Activated CD4-positive, alpha-beta T cell treated with anti-CD3 and anti-CD28 coated beads, Interleukin-2, amount 50 U/mL, for 16 hours (primary cell): ENCODE measurements around the gene CASTOR1.

Source experiments
- DNase-seq: peaks from one replicate; pipeline ENCODE4 v3.0.0-alpha.2; 2020

CASTOR1 gene

GRCh38 chr22:30297991-30298701 lies 8.8 kb upstream of the CASTOR1 start:
- DNase-seq = no peak

GRCh38 chr22:30297276-30297990 lies 8.1 kb upstream of the CASTOR1 start:
- no peak for DNase-seq

GRCh38 chr22:30296833-30297232 lies 7.5 kb upstream of the CASTOR1 start:
- no peak for DNase-seq

- no peak for DNase-seq
Observed at GRCh38 chr22:30296324-30296723, 7.0 kb upstream of the CASTOR1 start.

- DNase-seq = no peak
Observed at GRCh38 chr22:30295576-30295975, 6.3 kb upstream of the CASTOR1 start.

GRCh38 chr22:30294830-30295229 lies 5.5 kb upstream of the CASTOR1 start:
- DNase-seq = no peak

GRCh38 chr22:30294066-30294465 lies 4.8 kb upstream of the CASTOR1 start:
- DNase-seq = no peak

GRCh38 chr22:30293026-30293425 lies 3.7 kb upstream of the CASTOR1 start:
- no peak for DNase-seq

GRCh38 chr22:30292069-30292970 lies 3.0 kb upstream of the CASTOR1 start:
- DNase-seq = no peak

GRCh38 chr22:30291058-30291892 lies 2.0 kb upstream of the CASTOR1 start:
- no peak for DNase-seq

GRCh38 chr22:30290342-30291057 lies 1.2 kb upstream of the CASTOR1 start:
- DNase-seq = no peak

- no peak for DNase-seq
Observed at GRCh38 chr22:30289980-30290313, 642 bp upstream of the CASTOR1 start.

- DNase-seq = no peak
Observed at GRCh38 chr22:30288419-30289140, 725 bp downstream of the CASTOR1 start.

- DNase-seq = peak; percentile 91
Observed at GRCh38 chr22:30287648-30288418, 1.5 kb downstream of the CASTOR1 start.

GRCh38 chr22:30286813-30287647 lies 2.3 kb downstream of the CASTOR1 start:
- peak; percentile 88 for DNase-seq

GRCh38 chr22:30286331-30286730 lies 3.0 kb downstream of the CASTOR1 start:
- DNase-seq = no peak

GRCh38 chr22:30285846-30286200 lies 3.5 kb downstream of the CASTOR1 start:
- DNase-seq = no peak

GRCh38 chr22:30285176-30285845 lies 4.0 kb downstream of the CASTOR1 start:
- no peak for DNase-seq

- DNase-seq = no peak
Observed at GRCh38 chr22:30284666-30285065, 4.6 kb downstream of the CASTOR1 start.
